GM18502 (cell line): ENCODE data around the gene STT3B.

ENCODE experiments used
- ATAC-seq: cut with Tn5 transposase; IDR thresholded peaks from one replicate; pipeline ENCODE4 v1.9.1; 2021; ENCODE audit warnings: mild to moderate bottlenecking; ENCODE audit not compliant: unreplicated experiment, poor library complexity

Gene STT3B

GRCh38 chr3:31546162-31546561 lies 13.4 kb downstream of the STT3B start:
- ATAC-seq = no peak

- ATAC-seq = no peak
Observed at GRCh38 chr3:31546725-31547124, 14.0 kb downstream of the STT3B start.

GRCh38 chr3:31550452-31551251 lies 17.9 kb downstream of the STT3B start:
- ATAC-seq = no peak

GRCh38 chr3:31551646-31552045 lies 18.9 kb downstream of the STT3B start:
- ATAC-seq = no peak

- no peak for ATAC-seq
Observed at GRCh38 chr3:31552103-31552502, 19.4 kb downstream of the STT3B start.

- ATAC-seq = no peak
Observed at GRCh38 chr3:31553258-31553657, 20.5 kb downstream of the STT3B start.

- no peak for ATAC-seq
Observed at GRCh38 chr3:31555204-31555603, 22.5 kb downstream of the STT3B start.

- ATAC-seq = no peak
Observed at GRCh38 chr3:31559872-31560534, 27.3 kb downstream of the STT3B start.

GRCh38 chr3:31561891-31562290 lies 29.2 kb downstream of the STT3B start:
- ATAC-seq = no peak

- no peak for ATAC-seq
Observed at GRCh38 chr3:31562525-31562924, 29.8 kb downstream of the STT3B start.

- no peak for ATAC-seq
Observed at GRCh38 chr3:31565288-31565687, 32.6 kb downstream of the STT3B start.

- ATAC-seq = peak; percentile 48
Observed at GRCh38 chr3:31567036-31567435, 34.3 kb downstream of the STT3B start.

- ATAC-seq = no peak
Observed at GRCh38 chr3:31568649-31569048, 35.9 kb downstream of the STT3B start.

- no peak for ATAC-seq
Observed at GRCh38 chr3:31571325-31571724, 38.6 kb downstream of the STT3B start.

GRCh38 chr3:31572236-31573004 lies 39.7 kb downstream of the STT3B start:
- ATAC-seq = no peak

- ATAC-seq = no peak
Observed at GRCh38 chr3:31573036-31573779, 40.5 kb downstream of the STT3B start.

GRCh38 chr3:31575448-31575847 lies 42.7 kb downstream of the STT3B start:
- no peak for ATAC-seq

- ATAC-seq = no peak
Observed at GRCh38 chr3:31576521-31576920, 43.8 kb downstream of the STT3B start.

- no peak for ATAC-seq
Observed at GRCh38 chr3:31577232-31577631, 44.5 kb downstream of the STT3B start.

GRCh38 chr3:31579828-31580227 lies 47.1 kb downstream of the STT3B start:
- ATAC-seq = no peak
